ENCODE measurements around the gene AZIN2.
"Not testable (repeated sequence)": the region's sequence is repeated elsewhere in the genome, so short reads cannot be mapped to it uniquely, and the experiment has no call there.

AZIN2 gene

GRCh38 chr1:33130297-33130696 lies 49.3 kb downstream of the AZIN2 start:
- DNase-seq, result no peak

- no peak for DNase-seq
Measured at GRCh38 chr1:33131191-33131590, 50.2 kb downstream of the AZIN2 start.

GRCh38 chr1:33132549-33132948 lies 51.6 kb downstream of the AZIN2 start:
- DNase-seq, result no peak

GRCh38 chr1:33133478-33134105 lies 52.6 kb downstream of the AZIN2 start:
- no peak for DNase-seq

- not testable (repeated sequence) for DNase-seq
Measured at GRCh38 chr1:33136041-33136440, 55.1 kb downstream of the AZIN2 start.

- peak; percentile 26 for DNase-seq
Measured at GRCh38 chr1:33137800-33138199, 56.8 kb downstream of the AZIN2 start.

GRCh38 chr1:33140153-33141149 lies 59.5 kb downstream of the AZIN2 start:
- DNase-seq, result no peak

GRCh38 chr1:33141216-33141615 lies 60.3 kb downstream of the AZIN2 start:
- no peak for DNase-seq

GRCh38 chr1:33141781-33142180 lies 60.8 kb downstream of the AZIN2 start:
- DNase-seq, result no peak

GRCh38 chr1:33142483-33143064 lies 61.6 kb downstream of the AZIN2 start:
- DNase-seq, result no peak

GRCh38 chr1:33143176-33143575 lies 62.2 kb downstream of the AZIN2 start:
- DNase-seq, result no peak

GRCh38 chr1:33143698-33144097 lies 62.7 kb downstream of the AZIN2 start:
- no peak for DNase-seq

GRCh38 chr1:33146003-33146402 lies 65.0 kb downstream of the AZIN2 start:
- no peak for DNase-seq

GRCh38 chr1:33147275-33147996 lies 66.5 kb downstream of the AZIN2 start:
- no peak for DNase-seq

GRCh38 chr1:33147997-33148314 lies 67.0 kb downstream of the AZIN2 start:
- peak; percentile 33 for DNase-seq

GRCh38 chr1:33148615-33149014 lies 67.7 kb downstream of the AZIN2 start:
- no peak for DNase-seq

- no peak for DNase-seq
Measured at GRCh38 chr1:33149453-33150190, 68.7 kb downstream of the AZIN2 start.

GRCh38 chr1:33150522-33150921 lies 69.6 kb downstream of the AZIN2 start:
- DNase-seq, result no peak

GRCh38 chr1:33151116-33151515 lies 70.2 kb downstream of the AZIN2 start:
- no peak for DNase-seq

GRCh38 chr1:33152685-33153432 lies 71.9 kb downstream of the AZIN2 start:
- no peak for DNase-seq

GRCh38 chr1:33153650-33154049 lies 72.7 kb downstream of the AZIN2 start:
- no peak for DNase-seq
